HFFc6 (cell line): ENCODE data around the gene VSIG1. TPM values are rescaled to one million over a fixed set of nuclear protein-coding genes. Genes with fewer than 3 reads are reported as not detected.

Experiments used
- DNase-seq: peaks from one replicate; pipeline ENCODE4 v3.0.0-alpha.2; 2018
- H3K27ac Mint-ChIP-seq: 2 replicates; pipeline ENCODE4 v1.8.0; 2020; ENCODE audit warnings: mild to moderate bottlenecking, mixed read lengths
- H3K27me3 Mint-ChIP-seq: 2 replicates; pipeline ENCODE4 v1.8.0; 2021; ENCODE audit warnings: mild to moderate bottlenecking, moderate library complexity, mixed read lengths; ENCODE audit not compliant: insufficient read depth
- H3K36me3 Mint-ChIP-seq: 2 replicates; pipeline ENCODE4 v1.8.0; 2021; ENCODE audit warnings: low read depth, mixed read lengths
- H3K4me1 Mint-ChIP-seq: 2 replicates; pipeline ENCODE4 v1.8.0; 2020; ENCODE audit warnings: low read depth, mixed read lengths
- H3K4me3 Mint-ChIP-seq: 2 replicates; pipeline ENCODE4 v1.8.0; 2020; ENCODE audit warnings: mild to moderate bottlenecking, moderate library complexity, mixed read lengths
- H3K9me3 Mint-ChIP-seq: 2 replicates; pipeline ENCODE4 v1.8.0; 2020; ENCODE audit warnings: mild to moderate bottlenecking, mixed read lengths
- CTCF ChIP-seq: fragments of 200-600 bp; sonication (generic); IDR thresholded peaks from 2 replicates; pipeline ENCODE4 v1.5.0; 2021; ENCODE audit warnings: antibody characterized with exemption, mild to moderate bottlenecking
- total RNA-seq, 6 experiments: library from RNA; stranded (reverse); fragmentation: NEBNext Ultra II Directional; extraction: Animal tissue kit (Norgen Biotek cat#: 25700); gene quantifications; 2 replicates in 1 of 6; 3 replicates in 5 of 6; pipeline ENCODE4 v1.2.3, GENCODE V29; 2021

Gene VSIG1
- total RNA-seq, 6 experiments from 2014 or later = not detected

DNA sequence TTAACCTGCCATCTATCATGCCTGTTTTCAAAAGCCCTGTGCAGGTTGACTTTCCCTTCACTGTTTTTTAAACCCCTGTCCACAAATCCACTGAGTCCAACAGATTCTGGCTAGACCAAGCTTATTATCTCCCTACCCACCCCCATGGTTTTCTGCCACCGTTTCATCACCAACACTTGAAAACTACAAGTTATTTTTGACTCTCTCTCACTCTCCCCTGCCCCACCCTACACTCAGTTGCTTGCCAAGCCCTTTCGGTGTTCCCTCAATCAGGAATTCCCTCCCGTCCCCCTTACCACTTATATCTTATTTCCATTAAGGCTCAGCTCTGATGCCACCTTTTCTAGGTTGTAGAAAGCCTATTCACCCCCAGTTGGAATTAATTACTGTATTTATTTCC is 76.4 kb downstream of the VSIG1 start:
- Mint-ChIP-seq H3K4me1 (peaks cover 50% of the 10 kb centered on the region), H3K27ac (peak overlapping the region; percentile 43; the same call in 1 of the 2 replicates), H3K9me3 (no peaks in the 10 kb centered on the region), H3K27me3 (no peaks in the 10 kb centered on the region), H3K4me3 (no peak overlapping the region), H3K36me3 (no peaks in the 10 kb centered on the region)
- no peak for DNase-seq
- no peak for TF ChIP-seq CTCF

GRCh38 chrX:108122748-108123147 is 77.9 kb downstream of the VSIG1 start:
- no peak overlapping the region for H3K4me3 Mint-ChIP-seq
- H3K36me3 Mint-ChIP-seq = no peaks in the 10 kb centered on the region
- no peak for TF ChIP-seq CTCF
- H3K9me3 Mint-ChIP-seq = no peaks in the 10 kb centered on the region
- DNase-seq = peak; percentile 11
- peak overlapping the region; percentile 94 for H3K27ac Mint-ChIP-seq
- H3K27me3 Mint-ChIP-seq = no peaks in the 10 kb centered on the region
- peaks cover 47% of the 10 kb centered on the region for H3K4me1 Mint-ChIP-seq

GRCh38 chrX:108123591-108124366 is 78.9 kb downstream of the VSIG1 start:
- peak overlapping the region; percentile 94 for H3K27ac Mint-ChIP-seq

GRCh38 chrX:108126661-108127060 is 81.8 kb downstream of the VSIG1 start:
- Mint-ChIP-seq H3K4me1 (peaks cover 42% of the 10 kb centered on the region), H3K36me3 (no peaks in the 10 kb centered on the region), H3K27ac (no peak overlapping the region; the same call in 1 of the 2 replicates), H3K27me3 (no peaks in the 10 kb centered on the region), H3K9me3 (no peaks in the 10 kb centered on the region), H3K4me3 (no peak overlapping the region)
- TF ChIP-seq CTCF = no peak
- DNase-seq = no peak

More at GRCh38 chrX:108123591-108124366, 78.9 kb downstream of the VSIG1 start:
- H3K36me3 Mint-ChIP-seq = no peaks in the 10 kb centered on the region
- H3K4me3 Mint-ChIP-seq = no peak overlapping the region
- H3K4me1 Mint-ChIP-seq = peaks cover 47% of the 10 kb centered on the region
- H3K9me3 Mint-ChIP-seq = no peaks in the 10 kb centered on the region
- no peak for DNase-seq
- TF ChIP-seq CTCF = no peak
- H3K27me3 Mint-ChIP-seq = no peaks in the 10 kb centered on the region

GRCh38 chrX:108127152-108127551 is 82.3 kb downstream of the VSIG1 start:
- Mint-ChIP-seq H3K36me3 (no peaks in the 10 kb centered on the region; the same call in 1 of the 2 replicates), H3K4me3 (no peak overlapping the region), H3K4me1 (peaks cover 42% of the 10 kb centered on the region), H3K9me3 (no peaks in the 10 kb centered on the region), H3K27ac (no peak overlapping the region), H3K27me3 (no peaks in the 10 kb centered on the region)
- TF ChIP-seq CTCF = no peak
- DNase-seq = no peak

Other genes with a start within 250 kb of the VSIG1 start
- gene MID2, start 219.2 kb upstream of the VSIG1 start, total RNA-seq = 10 to 100 TPM in 4 of 6 experiments, 1 to 10 TPM in 2; 8.4 to 11.3 (median 10.6) TPM
- gene TEX13B, start 62.7 kb upstream of the VSIG1 start, total RNA-seq = not detected
- gene PSMD10, start 46.5 kb downstream of the VSIG1 start, total RNA-seq = 10 to 100 TPM; 66.1 to 73.8 (median 69.2) TPM
- 10 to 100 TPM; 11.6 to 15.0 (median 13.4) TPM for gene ATG4A, start 46.7 kb downstream of the VSIG1 start, total RNA-seq